ENCODE data around the gene MAGI2.

Gene MAGI2

GRCh38 chr7:79285756-79286155 is 167.7 kb downstream of the MAGI2 start:
- Histone ChIP-seq H3K4me3 (no peak overlapping the region), H3K27ac (no peak overlapping the region)

- Histone ChIP-seq H3K27ac (no peak overlapping the region), H3K4me3 (no peak overlapping the region)
These were observed 169.3 kb downstream of the MAGI2 start for GRCh38 chr7:79284211-79284610.

- Histone ChIP-seq H3K27ac (no peak overlapping the region), H3K4me3 (no peak overlapping the region)
These were observed 170.4 kb downstream of the MAGI2 start for GRCh38 chr7:79282882-79283602.

- Histone ChIP-seq H3K4me3 (no peak overlapping the region), H3K27ac (no peak overlapping the region)
These were observed 171.3 kb downstream of the MAGI2 start for GRCh38 chr7:79282070-79282694.

- Histone ChIP-seq H3K4me3 (no peak overlapping the region), H3K27ac (no peak overlapping the region)
These were observed 172.0 kb downstream of the MAGI2 start for GRCh38 chr7:79281426-79281825.

- Histone ChIP-seq H3K4me3 (no peak overlapping the region), H3K27ac (no peak overlapping the region)
These were observed 180.5 kb downstream of the MAGI2 start for GRCh38 chr7:79272938-79273337.

GRCh38 chr7:79272066-79272669 is 181.3 kb downstream of the MAGI2 start:
- Histone ChIP-seq H3K4me3 (no peak overlapping the region), H3K27ac (no peak overlapping the region)

GRCh38 chr7:79268730-79269129 is 184.7 kb downstream of the MAGI2 start:
- Histone ChIP-seq H3K4me3 (no peak overlapping the region), H3K27ac (no peak overlapping the region)

GRCh38 chr7:79258826-79259225 is 194.6 kb downstream of the MAGI2 start:
- no peak overlapping the region for H3K4me3 ChIP-seq
- no peak overlapping the region for H3K27ac ChIP-seq

GRCh38 chr7:79257959-79258358 is 195.5 kb downstream of the MAGI2 start:
- Histone ChIP-seq H3K27ac (no peak overlapping the region), H3K4me3 (no peak overlapping the region)

- no peak overlapping the region for H3K27ac ChIP-seq
- no peak overlapping the region for H3K4me3 ChIP-seq
These were observed 207.7 kb downstream of the MAGI2 start for GRCh38 chr7:79245623-79246249.

GRCh38 chr7:79244482-79244881 is 209.0 kb downstream of the MAGI2 start:
- H3K27ac ChIP-seq: no peak overlapping the region
- H3K4me3 ChIP-seq: no peak overlapping the region

- Histone ChIP-seq H3K4me3 (no peak overlapping the region), H3K27ac (no peak overlapping the region)
These were observed 212.0 kb downstream of the MAGI2 start for GRCh38 chr7:79241288-79242060.

GRCh38 chr7:79240413-79240812 is 213.1 kb downstream of the MAGI2 start:
- Histone ChIP-seq H3K4me3 (no peak overlapping the region), H3K27ac (no peak overlapping the region)

GRCh38 chr7:79236352-79237028 is 217.0 kb downstream of the MAGI2 start:
- no peak overlapping the region for H3K27ac ChIP-seq
- no peak overlapping the region for H3K4me3 ChIP-seq

GRCh38 chr7:79227044-79227443 is 226.4 kb downstream of the MAGI2 start:
- Histone ChIP-seq H3K4me3 (no peak overlapping the region), H3K27ac (no peak overlapping the region)

GRCh38 chr7:79221211-79221610 is 232.3 kb downstream of the MAGI2 start:
- Histone ChIP-seq H3K27ac (no peak overlapping the region), H3K4me3 (no peak overlapping the region)

GRCh38 chr7:79217976-79218626 is 235.4 kb downstream of the MAGI2 start:
- Histone ChIP-seq H3K27ac (no peak overlapping the region), H3K4me3 (no peak overlapping the region)

- no peak overlapping the region for H3K4me3 ChIP-seq
- no peak overlapping the region for H3K27ac ChIP-seq
These were observed 236.0 kb downstream of the MAGI2 start for GRCh38 chr7:79217468-79217867.
